H1 (cell line): Measurements from ENCODE around the gene MYBPHL.

ENCODE experiments used
- CEBPB ChIP-seq: IDR thresholded peaks from 2 replicates; pipeline ENCODE4 v1.6.1; 2012; ENCODE audit warnings: low read depth, low read length
- EZH2 ChIP-seq: fragments of 200-600 bp; sonication (generic); IDR thresholded peaks from 2 replicates; pipeline ENCODE4 v1.7.1; 2012; ENCODE audit warnings: low read depth, mild to moderate bottlenecking, moderate library complexity, low read length, inconsistent platforms; ENCODE audit not compliant: severe bottlenecking
- POLR2A ChIP-seq, 2 experiments: IDR thresholded peaks; 1 replicate in 1 of 2; 2 replicates in 1 of 2; pipeline ENCODE4 v1.6.1; 2011; ENCODE audit warnings: low read depth in 2 of 2, low read length in 2 of 2, mild to moderate bottlenecking in 2 of 2; ENCODE audit errors: control extremely low read depth in 1 of 2
- SIN3A ChIP-seq, 2 experiments: IDR thresholded peaks in 1 of 2; conservative IDR thresholded peaks in 1 of 2; 2 replicates each; pipeline ENCODE4 v1.6.1; 2011 to 2012; ENCODE audit warnings: low read length in 2 of 2, improper control_type of control experiment in 1 of 2, low read depth in 1 of 2, mild to moderate bottlenecking in 1 of 2
- SP2 ChIP-seq: IDR thresholded peaks from 2 replicates; pipeline ENCODE4 v1.6.1; 2012; ENCODE audit warnings: mild to moderate bottlenecking, low read length, inconsistent platforms

DNA sequence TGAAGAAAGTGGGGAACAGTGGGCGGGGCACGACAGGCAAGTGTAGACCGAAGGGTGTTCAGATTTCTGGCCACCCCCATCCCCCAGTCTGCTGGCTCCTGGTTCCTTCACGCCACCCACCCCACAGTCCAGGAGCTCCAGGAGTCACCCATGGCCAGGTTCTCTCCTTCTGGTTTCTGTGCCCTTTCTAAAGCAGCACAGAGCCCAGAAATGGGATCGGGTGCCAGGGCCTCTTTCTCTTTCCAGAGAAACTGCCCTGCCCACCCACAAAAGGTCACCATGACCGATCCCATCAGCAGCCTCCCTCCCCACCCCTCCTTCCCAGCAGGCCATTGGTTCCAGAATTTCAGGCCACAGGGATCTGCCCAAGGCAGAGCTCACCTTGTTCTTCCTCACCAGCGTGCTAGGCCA lies 60.7 kb downstream of the MYBPHL start:
- TF ChIP-seq SP2 (no peak), CEBPB (no peak), POLR2A (IDR thresholded peaks at IDR 0.05; ENCODE audit: control extremely low read depth in 1 of 2, low read depth in 2 of 2, low read length in 2 of 2) (no peak), SIN3A (conservative IDR thresholded peaks at IDR 0.05 in 1 of 2, IDR thresholded peaks at IDR 0.05 in 1 of 2; ENCODE audit: low read depth in 1 of 2, low read length in 2 of 2) (no peak), EZH2 (no peak)
